A204.1 (cell line): ENCODE results near the gene OR2T27.
"Not testable (repeated sequence)": the region's sequence is repeated elsewhere in the genome, so short reads cannot be mapped to it uniquely, and the experiment has no call there.

Source experiments
- FAIRE-seq: peaks from 2 replicates; lab custom pipeline; 2012; peaks lifted over from hg19 to GRCh38; lab: Jason Lieb, UNC

OR2T27 gene

DNA sequence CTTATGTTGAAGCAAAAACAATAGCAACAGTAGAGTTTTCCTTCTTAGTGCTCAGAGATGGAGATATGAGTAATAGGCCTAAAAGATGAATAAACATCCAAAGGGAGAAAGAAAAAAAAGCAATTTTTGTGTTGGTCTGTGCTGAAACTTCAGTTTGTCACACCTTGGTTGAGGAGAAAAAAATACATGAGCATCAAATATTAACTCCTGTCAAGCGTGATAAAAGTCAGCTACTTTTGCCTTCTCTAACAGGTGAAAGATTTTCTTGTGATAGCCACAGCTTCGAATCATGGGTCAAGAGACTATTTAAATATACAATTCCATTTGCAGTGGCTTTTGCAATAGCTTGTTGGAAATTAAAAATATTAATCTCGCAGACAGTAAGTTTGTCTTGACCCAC lies 14.4 kb downstream of the OR2T27 start:
- FAIRE-seq: not testable (repeated sequence)

DNA sequence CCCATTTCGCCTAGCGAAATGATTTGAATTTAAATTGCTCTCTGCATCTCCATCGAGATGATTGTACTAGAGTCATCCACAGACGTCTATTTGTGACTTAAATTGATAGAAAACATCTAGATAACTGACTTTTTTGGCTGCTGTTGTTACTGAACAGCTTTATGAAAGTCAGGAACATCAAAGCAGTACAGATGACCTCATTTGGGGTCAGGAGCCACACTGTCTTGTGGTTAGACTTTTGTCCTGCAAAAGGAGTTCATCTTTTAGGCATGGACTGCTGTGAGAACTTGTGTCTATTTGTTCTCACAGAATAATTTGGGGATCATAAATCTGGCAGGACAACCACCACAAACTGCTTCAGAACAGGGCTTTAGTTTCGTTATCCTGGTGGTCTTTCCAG lies 15.7 kb downstream of the OR2T27 start:
- not testable (repeated sequence) for FAIRE-seq

- not testable (repeated sequence) for FAIRE-seq
Observed at GRCh38 chr1:248636612-248637011, 18.7 kb downstream of the OR2T27 start.

- not testable (repeated sequence) for FAIRE-seq
Observed at GRCh38 chr1:248634991-248635390, 20.3 kb downstream of the OR2T27 start, which contains the start of gene OR2T11. OR2T11 (minus strand) TSS chr1:248635091; CDS start chr1:248627128, 7,963 bp downstream.

GRCh38 chr1:248631354-248632008 lies 23.8 kb downstream of the OR2T27 start:
- no peak for FAIRE-seq

DNA sequence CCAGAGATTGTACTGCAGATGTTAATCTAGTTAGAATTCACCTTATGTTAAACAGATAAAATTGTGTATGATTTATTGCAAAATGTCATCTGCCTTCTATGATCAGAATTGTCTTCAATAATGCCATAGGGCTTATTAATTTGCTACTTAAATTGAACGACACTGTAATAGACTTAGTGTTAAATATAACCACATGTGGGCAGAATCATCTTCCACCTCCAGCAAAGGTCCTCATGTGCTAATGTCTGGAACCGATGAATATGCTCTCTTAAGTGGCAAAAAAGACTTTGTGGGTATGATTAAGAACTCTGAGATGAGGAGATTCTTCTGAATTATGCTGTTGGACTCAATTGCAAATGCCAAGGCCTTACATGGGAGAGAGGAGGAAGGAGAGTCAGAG lies 24.8 kb downstream of the OR2T27 start:
- FAIRE-seq: no peak

- no peak for FAIRE-seq
Observed at GRCh38 chr1:248627971-248628844, 27.1 kb downstream of the OR2T27 start.

GRCh38 chr1:248625971-248626370 lies 29.4 kb downstream of the OR2T27 start:
- no peak for FAIRE-seq

GRCh38 chr1:248625166-248625565 lies 30.2 kb downstream of the OR2T27 start:
- no peak for FAIRE-seq

- FAIRE-seq: peak; percentile 95
Observed at GRCh38 chr1:248622570-248623001, 32.7 kb downstream of the OR2T27 start.

DNA sequence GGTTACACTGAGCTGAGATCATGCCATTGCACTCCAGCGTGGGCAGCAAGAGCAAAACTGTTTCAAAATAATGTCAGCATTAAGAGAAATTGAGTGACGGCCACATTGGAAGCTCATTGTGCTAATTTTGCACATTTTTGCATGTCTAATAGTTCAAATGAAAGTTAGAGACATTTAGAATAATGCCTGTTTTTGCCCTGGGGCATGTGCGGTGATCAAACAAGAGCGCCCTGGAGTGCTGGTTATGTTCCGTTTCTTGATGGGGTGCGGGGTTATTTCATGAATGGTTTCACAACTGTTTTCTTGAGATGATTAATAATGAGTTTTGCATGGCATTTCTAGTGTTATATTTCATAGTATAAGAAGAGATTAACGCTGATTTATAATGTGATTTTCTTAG lies 33.6 kb downstream of the OR2T27 start:
- no peak for FAIRE-seq

DNA sequence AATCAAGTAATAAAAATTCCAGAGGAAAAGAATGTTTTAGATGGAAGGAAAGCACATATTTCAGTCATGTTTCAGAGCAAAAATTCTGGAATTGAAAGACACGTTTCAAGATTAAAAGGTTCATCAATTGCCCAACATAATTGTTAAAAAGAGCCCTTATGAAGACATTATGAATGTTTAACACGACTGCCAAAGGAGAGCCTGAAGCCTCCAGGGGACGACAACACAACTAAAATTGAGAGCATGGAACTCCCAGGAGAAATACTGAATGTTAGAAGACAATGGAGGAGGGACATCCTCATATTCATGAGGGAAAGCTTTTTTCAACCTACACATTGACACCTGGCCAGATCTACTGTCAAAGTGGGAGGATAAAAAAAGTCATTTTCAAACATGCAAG lies 36.5 kb downstream of the OR2T27 start:
- no peak for FAIRE-seq

DNA sequence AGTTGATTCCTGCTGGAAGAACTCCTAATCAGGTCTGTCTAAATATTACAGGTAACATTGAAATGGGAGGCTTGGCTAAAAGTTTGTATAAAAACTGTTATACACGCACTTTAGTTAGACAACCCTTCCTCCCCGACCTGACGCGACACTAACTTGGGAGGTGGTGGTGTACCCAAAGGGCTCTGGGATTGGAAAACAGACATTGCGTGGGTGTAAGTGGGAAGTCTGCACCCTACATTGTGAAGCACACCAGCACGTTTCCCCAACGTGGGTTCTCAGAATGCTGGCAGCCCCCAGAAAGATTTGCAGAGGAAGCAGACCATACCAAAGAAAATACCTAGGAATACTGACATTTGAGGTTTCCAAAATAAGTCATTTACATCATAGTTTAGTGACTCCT lies 37.2 kb downstream of the OR2T27 start:
- FAIRE-seq: no peak

- FAIRE-seq: no peak
Observed at GRCh38 chr1:248613742-248614141, 41.6 kb downstream of the OR2T27 start.

- no peak for FAIRE-seq
Observed at GRCh38 chr1:248611883-248612414, 43.4 kb downstream of the OR2T27 start.

DNA sequence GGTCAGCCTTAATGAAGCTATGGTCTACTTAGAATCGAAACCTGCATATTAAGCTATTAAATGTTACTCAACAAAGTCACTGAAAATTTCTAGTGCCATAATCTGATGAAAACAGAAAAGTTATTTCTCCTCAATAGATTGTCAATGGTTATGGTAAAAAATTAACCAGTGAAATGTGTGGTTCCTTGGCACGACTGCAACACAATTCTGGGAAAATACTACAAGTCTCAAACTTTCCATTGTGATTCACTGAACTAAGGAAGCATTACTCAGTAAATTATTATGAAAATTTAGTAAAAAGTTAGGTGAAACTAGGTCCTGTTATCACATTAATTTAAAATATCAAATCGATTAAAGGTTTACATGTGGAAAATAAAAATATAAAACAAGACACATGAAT lies 45.0 kb downstream of the OR2T27 start:
- no peak for FAIRE-seq
